LHCN-M2 (cell line): ENCODE data around the gene C8A. TPM values are rescaled to one million over a fixed set of nuclear protein-coding genes. Genes with fewer than 3 reads are reported as not detected.

Source experiments
- DNase-seq: peaks from one replicate; pipeline ENCODE4 v3.0.0-alpha.2; 2012; ENCODE audit warnings: low read depth
- total RNA-seq: library from RNA; depleted of rRNA; stranded (reverse); fragments of >200 nt; gene quantifications from 2 replicates; pipeline ENCODE4 v1.2.3, GENCODE V29; 2014

The C8A gene
- total RNA-seq, 1 experiment from 2014 or later: not detected

DNA sequence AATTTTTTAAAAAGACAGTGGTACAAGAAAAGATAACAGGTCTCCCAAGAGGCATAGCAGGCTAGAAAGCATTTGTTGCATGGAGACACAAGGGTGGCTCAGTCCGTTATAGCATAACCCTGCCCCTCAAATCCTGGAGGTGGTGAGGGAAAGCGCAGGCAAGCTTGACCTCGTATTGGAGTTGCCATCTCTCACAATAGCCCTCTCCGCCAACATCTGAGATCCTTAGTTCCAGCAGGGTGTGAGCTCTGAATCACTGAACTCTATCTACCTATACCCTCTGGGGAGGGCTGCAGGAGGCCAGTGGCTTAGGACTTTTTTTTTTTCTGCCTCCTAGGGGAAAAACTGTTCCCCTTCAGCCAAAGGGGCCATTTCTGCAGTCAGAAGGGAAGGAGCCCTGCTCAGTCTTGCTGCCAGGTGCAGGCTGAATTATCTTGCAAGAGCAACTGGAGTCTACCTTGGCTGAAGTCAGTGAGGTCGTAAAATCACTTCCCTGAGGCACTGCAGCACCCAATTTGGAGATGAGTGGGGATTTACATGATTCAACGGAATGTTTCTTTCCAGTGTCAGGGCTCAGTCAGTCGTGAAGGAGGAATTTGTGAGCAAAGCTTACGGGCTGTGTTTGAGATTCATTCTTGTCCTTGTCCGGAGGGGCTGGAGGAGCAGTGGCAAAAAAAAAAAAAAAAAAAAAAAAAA lies 17.2 kb upstream of the C8A start:
- no peak for DNase-seq

- DNase-seq: no peak
Measured at GRCh38 chr1:56838759-56839158, 15.8 kb upstream of the C8A start.

GRCh38 chr1:56843544-56843943 lies 11.1 kb upstream of the C8A start:
- DNase-seq: no peak

DNA sequence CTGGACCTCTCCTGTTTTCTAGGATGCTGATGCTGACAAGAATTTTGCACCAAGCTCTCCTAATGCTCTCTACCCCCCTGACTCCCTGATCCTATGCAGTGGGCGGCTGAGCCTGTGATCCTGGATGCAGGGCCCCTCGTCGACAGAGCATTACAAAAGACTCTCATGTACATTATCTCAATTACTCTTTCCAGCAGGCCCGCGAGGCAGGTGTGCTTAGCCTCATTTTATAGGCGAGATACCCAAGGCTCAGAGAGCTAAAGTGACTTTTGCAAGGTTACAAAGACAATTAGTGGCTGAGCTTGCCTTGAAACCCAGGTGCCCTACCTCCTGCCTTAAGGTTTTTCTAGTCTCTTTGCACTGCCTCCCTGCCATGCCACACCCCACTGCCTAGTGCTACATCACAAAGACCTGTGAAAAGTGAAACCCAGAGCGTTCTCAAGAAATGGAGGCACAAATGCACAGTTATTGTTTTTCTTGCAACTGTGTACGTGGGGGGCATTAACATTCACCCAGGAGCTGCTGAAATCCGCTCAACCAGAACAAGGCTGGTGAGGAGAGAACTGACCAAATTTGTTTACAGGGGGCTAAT lies 10.0 kb upstream of the C8A start:
- no peak for DNase-seq

DNA sequence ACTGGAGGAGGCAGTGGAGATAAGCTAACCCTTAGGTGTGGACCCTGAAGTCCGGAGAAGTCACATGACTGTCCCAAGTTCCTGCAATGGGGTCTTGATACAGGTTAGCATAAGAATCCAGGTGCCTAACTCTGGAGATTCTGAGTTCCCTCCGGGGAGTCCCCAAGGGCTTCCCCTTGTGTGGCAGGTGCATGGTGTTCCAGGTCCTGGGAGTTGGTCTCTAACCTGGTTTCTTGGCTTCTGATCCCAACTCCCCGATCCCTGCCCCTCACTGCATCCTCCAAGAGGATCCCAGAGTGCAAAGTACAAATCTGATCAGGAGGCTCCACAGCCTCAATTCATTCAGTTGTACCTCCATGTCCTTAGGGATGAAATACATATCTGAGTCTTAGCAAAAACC lies 9.3 kb upstream of the C8A start:
- no peak for DNase-seq

- DNase-seq: no peak
Measured at GRCh38 chr1:56849750-56850149, 4.8 kb upstream of the C8A start.

- no peak for DNase-seq
Measured at GRCh38 chr1:56850411-56850810, 4.2 kb upstream of the C8A start.

GRCh38 chr1:56850922-56851321 lies 3.7 kb upstream of the C8A start:
- no peak for DNase-seq

- DNase-seq: no peak
Measured at GRCh38 chr1:56852476-56852875, 2.1 kb upstream of the C8A start.

GRCh38 chr1:56855190-56855589 lies 593 bp downstream of the C8A start:
- no peak for DNase-seq

GRCh38 chr1:56856186-56856585 lies 1.6 kb downstream of the C8A start:
- no peak for DNase-seq

DNA sequence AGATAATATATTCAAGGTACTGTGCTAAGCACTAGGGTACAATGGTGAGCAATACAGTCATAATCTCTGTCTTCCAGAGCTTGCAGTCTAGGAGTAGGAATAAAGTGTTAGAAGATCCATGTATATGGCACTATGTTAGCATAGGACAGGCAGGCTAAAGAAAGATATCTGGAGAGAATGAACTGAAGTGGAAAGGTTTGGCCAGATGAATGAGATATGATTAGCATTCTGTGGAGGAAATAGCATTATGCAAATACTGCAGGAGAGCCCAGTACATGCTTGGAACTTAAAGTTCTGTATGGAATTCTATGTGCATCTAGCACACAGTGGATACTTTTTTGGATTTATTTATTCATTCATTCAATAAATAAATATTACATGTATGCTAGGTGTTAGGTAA lies 4.7 kb downstream of the C8A start:
- no peak for DNase-seq

DNA sequence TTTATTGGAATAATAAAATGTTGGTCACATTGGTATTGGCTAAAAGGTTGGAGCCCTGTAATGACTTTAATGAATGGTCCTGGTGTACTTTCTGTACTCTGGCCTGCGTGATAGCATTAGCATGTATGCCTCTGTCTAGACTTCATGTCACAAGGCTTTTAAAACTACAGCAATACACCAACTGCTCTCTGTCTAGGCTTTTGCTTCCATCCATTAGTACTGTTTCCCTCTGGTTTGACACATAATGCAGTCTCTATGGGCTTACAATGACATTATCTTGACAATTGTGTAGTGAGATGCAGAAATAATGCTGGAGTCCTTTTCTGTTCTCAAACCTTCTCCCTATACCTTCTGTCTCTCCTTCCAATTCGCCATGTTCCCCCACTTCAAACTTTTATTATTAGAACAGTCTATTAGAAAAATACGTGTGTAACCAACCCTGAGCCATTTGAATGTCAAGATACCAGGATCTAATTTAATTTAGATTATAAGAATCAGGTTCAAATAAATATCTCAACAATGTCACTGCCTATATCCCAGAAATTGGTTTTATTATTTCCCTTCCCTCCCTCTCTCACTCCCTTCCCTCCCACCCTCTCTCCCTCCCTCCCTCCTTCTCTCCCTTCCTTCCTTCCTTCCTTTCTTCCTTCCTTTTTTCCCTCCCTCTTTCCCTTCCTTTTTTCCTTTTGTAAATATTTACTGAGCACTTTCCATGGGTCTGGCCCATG lies 8.8 kb downstream of the C8A start:
- no peak for DNase-seq

GRCh38 chr1:56864430-56864829 lies 9.8 kb downstream of the C8A start:
- no peak for DNase-seq

GRCh38 chr1:56866656-56867055 lies 12.1 kb downstream of the C8A start:
- DNase-seq: no peak

DNA sequence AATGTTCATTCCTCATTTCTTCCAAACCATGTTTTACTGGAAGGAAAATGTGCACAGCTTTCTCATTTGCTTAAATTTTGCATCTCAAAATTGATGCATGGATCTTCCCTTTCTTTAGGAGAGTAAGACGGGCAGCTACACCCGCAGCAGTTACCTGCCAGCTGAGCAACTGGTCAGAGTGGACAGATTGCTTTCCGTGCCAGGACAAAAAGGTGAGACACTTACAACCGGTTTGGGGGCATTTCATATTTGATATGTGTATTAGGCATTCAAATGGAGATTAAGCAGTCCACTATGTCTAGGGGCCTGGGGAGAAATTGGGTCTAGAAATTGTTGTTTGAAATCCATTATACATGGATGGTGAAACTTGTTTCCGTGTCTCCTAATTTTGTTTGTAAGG lies 12.9 kb downstream of the C8A start:
- no peak for DNase-seq

DNA sequence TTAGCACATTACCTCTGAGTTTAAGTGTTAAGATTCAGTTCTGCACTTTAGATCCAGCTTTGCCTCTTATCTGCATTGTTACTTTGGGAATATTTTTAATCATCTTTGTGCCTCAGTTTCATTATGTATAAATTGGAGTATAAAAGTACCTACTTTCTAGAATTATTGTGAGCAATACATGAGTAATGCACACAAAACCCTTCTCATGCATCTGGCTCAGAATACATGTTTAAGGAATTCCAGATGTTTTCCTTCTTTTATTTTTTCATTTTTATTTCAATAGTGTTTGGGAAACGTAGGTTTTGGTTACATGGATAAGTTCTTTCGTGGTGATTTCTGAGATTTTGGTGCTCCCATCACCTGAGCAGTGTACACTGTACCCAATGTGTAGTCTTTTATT lies 14.2 kb downstream of the C8A start:
- no peak for DNase-seq

DNA sequence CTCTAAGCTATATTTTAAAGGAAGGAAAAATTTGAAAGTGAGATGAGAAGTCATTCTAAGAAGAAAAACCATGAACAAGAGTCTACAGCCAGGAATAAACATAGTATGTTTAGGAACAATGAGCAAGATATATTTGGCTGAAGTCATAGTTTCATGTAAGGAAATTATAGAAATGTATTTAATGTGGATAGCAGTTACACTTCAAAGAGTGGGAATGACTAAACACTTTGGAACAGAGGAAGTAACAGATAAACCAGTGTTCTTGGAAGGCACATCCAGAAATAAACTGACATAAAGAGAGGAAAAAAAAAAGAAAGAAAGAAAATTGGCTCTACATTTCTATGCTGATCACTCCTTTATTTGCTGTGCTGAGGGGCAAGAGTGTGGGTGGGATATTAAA lies 18.0 kb downstream of the C8A start:
- no peak for DNase-seq

- DNase-seq: no peak
Measured at GRCh38 chr1:56873213-56873612, 18.6 kb downstream of the C8A start.

GRCh38 chr1:56874689-56875088 lies 20.1 kb downstream of the C8A start:
- DNase-seq: no peak

DNA sequence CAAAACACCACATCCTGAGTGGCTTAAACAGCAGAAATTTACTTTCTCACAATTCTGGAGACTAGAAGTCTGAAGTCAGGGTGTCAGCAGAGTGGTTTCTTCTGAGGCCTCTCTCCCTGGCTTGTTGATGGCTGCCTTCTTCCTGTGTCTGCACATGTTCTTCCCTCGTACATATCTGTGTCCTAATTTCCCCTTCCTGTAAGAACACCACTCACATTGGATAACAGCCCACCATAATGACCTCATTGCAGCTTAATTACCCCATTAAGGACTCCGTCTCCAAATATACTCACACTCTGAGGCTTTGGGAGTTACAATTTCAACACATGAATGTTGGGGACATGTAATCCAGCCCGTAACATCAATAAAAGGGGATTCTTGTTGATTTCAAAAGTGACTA lies 23.4 kb downstream of the C8A start:
- DNase-seq: no peak

DNA sequence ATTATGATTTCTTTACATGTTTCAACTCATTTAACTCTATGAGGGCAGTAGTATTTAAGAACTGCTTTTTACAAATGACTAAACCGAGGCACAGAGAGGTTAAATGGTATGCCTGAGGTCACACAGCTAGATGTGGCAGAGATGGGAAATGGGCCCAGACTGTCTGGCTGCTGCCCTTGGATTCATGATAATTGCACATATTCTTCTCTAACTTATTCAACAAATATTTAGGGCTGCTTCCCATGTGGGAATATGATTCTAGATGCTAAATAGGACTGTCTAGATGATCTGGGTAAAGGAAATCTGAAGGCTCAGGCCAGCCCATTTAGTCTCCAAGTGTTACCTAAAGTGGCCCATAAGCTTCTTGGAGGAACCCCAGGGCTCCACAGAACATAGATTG lies 26.2 kb downstream of the C8A start:
- no peak for DNase-seq

GRCh38 chr1:56881417-56881816 lies 26.8 kb downstream of the C8A start:
- no peak for DNase-seq
